K562 (cell line): Measurements from ENCODE around the gene ITK. TPM values are rescaled to one million over a fixed set of nuclear protein-coding genes. Genes with fewer than 3 reads are reported as not detected.

Source experiments
- ATAC-seq: fragments of 200-7000 bp; cut with Tn5 transposase; 3 replicates; pipeline ENCODE4 v1.9.1; 2020; ENCODE audit warnings: moderate library complexity
- BruUV-seq: library from RNA; stranded (reverse); fragments of 400-500 nt; replicated peaks from 2 replicates; lab custom pipeline; 2021; lab: Mats Ljungman, UMichigan
- CTCF ChIA-PET: fragments of 300-600 bp; formaldehyde crosslinking; extraction: SDS; loops from one replicate; lab custom pipeline; 2021; ENCODE audit warnings: low intra/inter-chr PET ratio; lab: Yijun Ruan, JAX
- POLR2A ChIA-PET: fragments of 300-600, 350-650 bp; sonication (Branson Sonifier 250); formaldehyde crosslinking; extraction: SDS; loops from one replicate; lab custom pipeline; 2021; ENCODE audit warnings: antibody characterized with exemption, inconsistent platforms; lab: Yijun Ruan, JAX
- DNase-seq, 4 experiments: peaks; one replicate each; pipeline versions ENCODE4 v3.0.0 to v3.0.0-alpha.2; 2011 to 2018; ENCODE audit warnings: low spot score in 3 of 4, mixed read lengths in 3 of 4; ENCODE audit errors: extremely low read depth in 1 of 4
- FAIRE-seq: peaks from 2 replicates; lab custom pipeline; 2011; peaks lifted over from hg19 to GRCh38; lab: Jason Lieb, UNC
- H2AFZ ChIP-seq: 2 replicates; pipeline ENCODE4 v1.6.0; 2011; ENCODE audit warnings: low read depth, low read length, control low read depth, inconsistent platforms
- H3K27ac ChIP-seq: fragments of 200-600 bp; 3 replicates; pipeline ENCODE4 v1.8.0; 2011; ENCODE audit warnings: low read depth, mild to moderate bottlenecking, control low read depth, inconsistent platforms, low read length, moderate library complexity, mixed read lengths; ENCODE audit errors: extremely low read depth
- H3K27me3 ChIP-seq, 2 experiments: fragments of 300-600 bp in 1 of 2; 2 replicates in 1 of 2; 3 replicates in 1 of 2; pipeline versions ENCODE4 v1.6.0 to v1.8.0; 2011; ENCODE audit warnings: inconsistent platforms in 2 of 2, low read length in 2 of 2, mild to moderate bottlenecking in 1 of 2, mixed read lengths in 1 of 2, moderate library complexity in 1 of 2; ENCODE audit not compliant: control insufficient read depth in 2 of 2, insufficient read depth in 2 of 2
- H3K36me3 ChIP-seq: fragments of 300-600 bp; 3 replicates; pipeline ENCODE4 v1.8.0; 2011; ENCODE audit warnings: mild to moderate bottlenecking, low read length, inconsistent platforms; ENCODE audit not compliant: control insufficient read depth, insufficient read depth
- H3K4me1 ChIP-seq, 2 experiments: fragments of 200-600 bp in 1 of 2; replicated peaks in 1 of 2; 2 replicates in 1 of 2; 3 replicates in 1 of 2; pipeline versions ENCODE4 v1.5.1 to v1.8.0; 2011; ENCODE audit warnings: inconsistent platforms in 2 of 2, low read length in 2 of 2, mild to moderate bottlenecking in 1 of 2, mixed read lengths in 1 of 2, moderate library complexity in 1 of 2; ENCODE audit not compliant: control insufficient read depth in 2 of 2, insufficient read depth in 2 of 2
- H3K4me2 ChIP-seq: 2 replicates; pipeline ENCODE4 v1.6.1; 2011; ENCODE audit warnings: low read length, control low read depth, inconsistent platforms, mixed read lengths; ENCODE audit not compliant: insufficient read depth
- H3K4me3 ChIP-seq: fragments of 200-600 bp; sonication (generic), shearing (Covaris generic); 2 replicates; pipeline ENCODE4 v1.5.1; 2016; ENCODE audit warnings: control low read depth, inconsistent platforms
- H3K79me2 ChIP-seq: fragments of 200-600 bp; 3 replicates; pipeline ENCODE4 v1.8.0; 2011; ENCODE audit warnings: low read length, inconsistent platforms; ENCODE audit not compliant: control insufficient read depth, insufficient read depth
- H3K9ac ChIP-seq, 2 experiments: 2 replicates each; pipeline versions ENCODE4 v1.6.0 to v1.6.1; 2011; ENCODE audit warnings: low read depth in 2 of 2, low read length in 2 of 2, control low read depth in 1 of 2, inconsistent platforms in 1 of 2, mild to moderate bottlenecking in 1 of 2, mixed read lengths in 1 of 2; ENCODE audit not compliant: insufficient read depth in 1 of 2
- H3K9me1 ChIP-seq: one replicate; pipeline ENCODE4 v1.6.0; 2011; ENCODE audit warnings: inconsistent platforms, mild to moderate bottlenecking, low read length, moderate library complexity; ENCODE audit not compliant: control insufficient read depth, insufficient read depth
- H3K9me3 ChIP-seq: replicated peaks from 2 replicates; pipeline ENCODE4 v1.5.1; 2011; ENCODE audit warnings: low read depth, low read length, inconsistent platforms; ENCODE audit not compliant: control insufficient read depth, insufficient read depth
- H4K20me1 ChIP-seq: replicated peaks from 2 replicates; pipeline ENCODE4 v1.6.1; 2011; ENCODE audit warnings: low read length, inconsistent platforms, mixed read lengths; ENCODE audit not compliant: control insufficient read depth, insufficient read depth
- CBX8 ChIP-seq: fragments of 200-600 bp; sonication (generic); IDR thresholded peaks from 2 replicates; pipeline ENCODE4 v1.6.1; 2012; ENCODE audit warnings: borderline replicate concordance, mixed run types, low read depth, mild to moderate bottlenecking, moderate library complexity, mixed read lengths, low read length, control low read depth, inconsistent platforms; ENCODE audit not compliant: poor library complexity, severe bottlenecking; ENCODE audit errors: extremely low read depth
- CHCHD3 ChIP-seq: fragments of 250-450 bp; sonication (Bioruptor Pico); IDR thresholded peaks from 2 replicates; pipeline ENCODE4 v2.1.2; 2022; ENCODE audit warnings: mild to moderate bottlenecking
- HEY1 ChIP-seq: fragments of 250-450 bp; sonication (Bioruptor Pico); IDR thresholded peaks from 2 replicates; pipeline ENCODE4 v1.5.0; 2020; ENCODE audit warnings: mild to moderate bottlenecking, moderate library complexity, borderline replicate concordance
- HLTF ChIP-seq: fragments of 450-650 bp; IDR thresholded peaks from 2 replicates; pipeline ENCODE4 v1.6.1; 2016
- MYC ChIP-seq, 2 experiments: fragments of 250-450 bp in 1 of 2; sonication (Bioruptor Pico) in 1 of 2; IDR thresholded peaks; 2 replicates each; pipeline versions ENCODE4 v1.5.1 to v1.6.1; 2012 to 2021; ENCODE audit warnings: low read depth in 2 of 2, borderline replicate concordance in 1 of 2, improper control_type of control experiment in 1 of 2, low read length in 1 of 2, mild to moderate bottlenecking in 1 of 2, moderate library complexity in 1 of 2
- RBM25 ChIP-seq: fragments of 200-400 bp; formaldehyde crosslinking; IDR thresholded peaks from 2 replicates; pipeline ENCODE4 v1.6.1; 2018; ENCODE audit warnings: low read length, low read depth, moderate library complexity; ENCODE audit not compliant: severe bottlenecking
- RCOR1 ChIP-seq, 2 experiments: IDR thresholded peaks; 2 replicates each; pipeline ENCODE4 v1.6.1; 2012; ENCODE audit warnings: low read depth in 2 of 2, low read length in 2 of 2, borderline replicate concordance in 1 of 2, improper control_type of control experiment in 1 of 2
- SMARCA4 ChIP-seq: fragments of 450-650 bp; IDR thresholded peaks from 2 replicates; pipeline ENCODE4 v1.6.1; 2016
- WGBS: fragments of 100-300 bp; shearing (Covaris generic); methylation state at CpG from one replicate; pipeline ENCODE4 v1.1.6; 2016; ENCODE audit warnings: low coverage, mixed read lengths; ENCODE audit not compliant: insufficient coverage; ENCODE audit errors: missing lambda C conversion rate; 5-methylcytosine and 5-hydroxymethylcytosine counted together
- in situ Hi-C: fragments of 300-500 bp; cut with MboI; formaldehyde crosslinking; loops from 4 replicates; pipeline ENCODE4 v1.15.0; 2018; ENCODE audit warnings: inconsistent platforms, mixed read lengths
- intact Hi-C: fragments of 100-400 bp; cut with micrococcal nuclease; formaldehyde crosslinking; loops from 2 replicates; pipeline ENCODE4 v1.14.2; 2022
- polyA plus RNA-seq, 8 experiments: library from polyadenylated mRNA; depleted of rRNA in 4 of 8; stranded (reverse) in 5 of 8; unstranded in 3 of 8; fragments of >200 nt; fragmentation: Nextera tagmentation in 2 of 8; fragmentation: Illumina TruSeq in 1 of 8; extraction: Ambion mirVana in 2 of 8; extraction: Trizol in 1 of 8; gene quantifications; 2 replicates each; pipeline versions ENCODE4 v1.2.1 to v1.2.3, GENCODE V29; 2011 to 2014; ENCODE audit warnings: inconsistent platforms in 1 of 8, missing spikeins in 1 of 8
- total RNA-seq, 7 experiments: library from RNA; depleted of rRNA in 6 of 7; stranded (reverse); fragments of >200 nt in 6 of 7; fragmentation: Illumina TruSeq in 2 of 7; extraction: Trizol in 2 of 7; gene quantifications; 2 replicates each; pipeline versions ENCODE4 v1.2.1 to v1.2.3, GENCODE V29; 2011 to 2021; ENCODE audit warnings: low replicate concordance in 1 of 7

Gene ITK
- total and polyA plus RNA-seq, 9 of the 15 experiments (the other 6 are each of a cell fraction or from before 2014, with no cell fraction given) = 0.04 to 0.75 TPM; not detected in 7

DNA sequence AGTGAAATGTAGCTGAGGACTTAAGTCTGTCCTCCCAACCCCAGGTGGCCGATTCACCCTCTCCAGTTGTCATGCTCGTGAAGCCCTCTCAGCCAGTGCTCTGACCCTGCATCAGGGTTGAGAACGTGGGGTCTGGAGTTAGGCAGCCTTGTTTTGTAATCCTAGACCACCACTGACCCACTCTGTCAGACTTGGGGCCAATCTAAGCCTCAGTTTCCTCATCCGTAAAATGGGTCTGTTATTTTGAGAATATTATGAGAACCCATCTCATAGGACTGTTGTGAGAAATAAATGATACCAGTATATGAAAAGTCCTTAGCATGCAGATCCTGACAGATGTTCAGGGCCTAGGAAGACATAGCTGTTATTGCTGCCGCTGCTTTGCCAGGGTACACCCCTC is 122.4 kb downstream of the ITK start:
- Histone ChIP-seq H3K27ac (no peak overlapping the region), H4K20me1 (no peaks in the 10 kb centered on the region), H3K4me3 (no peak overlapping the region), H3K4me2 (no peak overlapping the region), H3K9me3 (no peaks in the 10 kb centered on the region), H3K9ac (no peak overlapping the region), H3K27me3 (peaks cover 7 to 13% of the 10 kb centered on the region in 2 experiments; a peak in 4 of 5 replicates), H3K79me2 (no peaks in the 10 kb centered on the region), H3K4me1 (no peaks in the 10 kb centered on the region), H3K36me3 (no peaks in the 10 kb centered on the region), H3K9me1 (no peaks in the 10 kb centered on the region), H2AFZ (no peak overlapping the region)
- no peak for DNase-seq
- intact Hi-C loops (no loop called here), in situ Hi-C loops (no loop called here)
- no peak for ATAC-seq
- TF ChIP-seq RCOR1 (IDR thresholded peaks at IDR 0.05; ENCODE audit: borderline replicate concordance in 1 of 2, low read depth in 2 of 2, low read length in 2 of 2) (0 out of 4 replicates have a peak, but pooled peaks of 1 of the 2 experiments have one; percentile 13), CBX8 (no peak), HLTF (no peak), MYC (IDR thresholded peaks at IDR 0.05; ENCODE audit: low read depth, low read length) (no peak), MYC (CRISPR knock-in tag; IDR thresholded peaks at IDR 0.05; ENCODE audit: borderline replicate concordance, low read depth) (no peak), RBM25 (peak; percentile 85), SMARCA4 (no peak), CHCHD3 (CRISPR knock-in tag) (no peak), HEY1 (no peak)
- BruUV-seq = no TSS peak
- ChIA-PET CTCF (no interaction called here), POLR2A (interaction anchor here (0.9 to 1.9 kb wide), 2 partner anchors 26 to 30 kb away, joined by 3 to 5 read pairs; no protein-coding TSS in a partner anchor)
- 34% methylated on average over 5 of the region's 5 CpGs for WGBS
- no peak for FAIRE-seq
